ENCODE results near the gene KCNQ1.
A peak's percentile ranks its signal among the peaks of the same experiment; 100 is the strongest.

Gene KCNQ1

DNA sequence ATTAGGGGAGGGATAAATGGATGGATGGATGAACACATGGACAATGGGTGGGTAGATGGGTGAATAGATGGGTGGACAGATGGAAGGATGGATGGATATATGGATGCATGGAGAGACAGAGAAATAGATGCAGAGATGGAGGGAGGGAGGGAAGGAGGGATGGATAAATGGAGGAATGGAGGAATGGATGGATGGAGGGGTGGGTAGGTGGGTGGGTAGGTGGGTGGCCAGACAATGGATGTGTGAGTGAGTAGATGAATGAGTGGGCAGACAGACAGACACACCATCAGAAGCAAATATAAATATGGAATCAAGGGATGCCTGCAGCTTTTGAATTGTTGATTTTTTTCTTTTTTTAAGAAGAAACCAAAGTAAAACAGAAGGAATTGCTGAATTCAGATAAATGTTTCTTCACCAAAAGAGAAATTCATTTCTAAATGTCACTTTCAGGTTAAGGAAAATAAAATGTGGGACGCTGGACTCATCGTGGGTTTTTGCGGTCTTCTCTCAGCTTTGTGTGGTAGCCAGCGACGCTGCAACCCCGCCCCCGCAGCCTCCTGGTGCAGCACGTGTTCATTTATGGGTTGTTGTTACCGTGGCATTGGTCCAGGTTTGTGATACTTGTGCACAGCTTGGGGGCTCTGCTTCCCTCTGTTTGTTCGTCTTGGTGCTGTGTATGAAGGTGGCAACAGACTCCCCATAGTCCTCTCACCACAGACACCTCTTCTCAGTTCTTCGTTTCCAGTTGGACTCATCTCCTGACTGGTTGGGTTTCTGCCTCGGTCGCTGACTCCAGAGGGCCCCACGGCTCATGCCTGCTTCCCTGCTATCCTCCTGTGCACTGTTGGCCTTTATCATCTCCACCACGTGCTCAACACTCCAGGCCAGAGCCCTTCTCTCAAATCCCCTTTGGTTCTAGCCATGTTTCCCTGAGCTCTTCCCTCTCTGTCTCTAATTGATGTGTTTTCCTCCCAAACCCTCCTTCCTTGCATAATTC is 364.3 kb downstream of the KCNQ1 start:
- Mint-ChIP-seq H3K9me3 (no peaks in the 10 kb centered on the region), H3K4me1 (ENCODE audit: low read depth) (peaks cover 46% of the 10 kb centered on the region), H3K27ac (no peak overlapping the region), H3K36me3 (ENCODE audit: low read depth) (peaks cover 46% of the 10 kb centered on the region), H3K4me3 (no peak overlapping the region), H3K27me3 (peaks cover 1% of the 10 kb centered on the region)
- intact Hi-C loops (cut with micrococcal nuclease): no loop called here

DNA sequence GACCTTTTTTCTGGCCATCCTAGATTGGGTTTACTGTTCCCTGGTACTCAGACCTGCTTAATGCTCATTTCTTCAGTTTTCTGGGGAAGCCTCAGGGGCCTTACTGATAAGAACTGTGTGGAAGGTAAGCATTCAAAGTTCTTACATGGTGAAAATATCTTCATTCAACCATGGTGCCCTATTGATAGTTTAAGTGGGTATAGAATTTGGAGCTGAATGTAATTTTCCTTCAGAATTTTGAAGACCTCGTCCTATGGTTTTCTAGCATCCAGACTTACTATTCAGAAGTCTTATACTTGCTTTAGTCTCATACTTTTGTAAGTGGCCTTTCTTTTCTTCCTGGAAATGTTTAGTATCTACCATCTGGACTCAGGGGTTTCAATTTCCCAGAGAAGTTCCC is 365.0 kb downstream of the KCNQ1 start:
- H3K4me3 Mint-ChIP-seq: no peak overlapping the region
- peaks cover 1% of the 10 kb centered on the region for H3K27me3 Mint-ChIP-seq
- intact Hi-C loops (cut with micrococcal nuclease): no loop called here
- H3K9me3 Mint-ChIP-seq: no peaks in the 10 kb centered on the region
- H3K36me3 Mint-ChIP-seq (ENCODE audit: low read depth): peaks cover 44% of the 10 kb centered on the region
- H3K27ac Mint-ChIP-seq: no peak overlapping the region
- peaks cover 50% of the 10 kb centered on the region for H3K4me1 Mint-ChIP-seq (ENCODE audit: low read depth)

DNA sequence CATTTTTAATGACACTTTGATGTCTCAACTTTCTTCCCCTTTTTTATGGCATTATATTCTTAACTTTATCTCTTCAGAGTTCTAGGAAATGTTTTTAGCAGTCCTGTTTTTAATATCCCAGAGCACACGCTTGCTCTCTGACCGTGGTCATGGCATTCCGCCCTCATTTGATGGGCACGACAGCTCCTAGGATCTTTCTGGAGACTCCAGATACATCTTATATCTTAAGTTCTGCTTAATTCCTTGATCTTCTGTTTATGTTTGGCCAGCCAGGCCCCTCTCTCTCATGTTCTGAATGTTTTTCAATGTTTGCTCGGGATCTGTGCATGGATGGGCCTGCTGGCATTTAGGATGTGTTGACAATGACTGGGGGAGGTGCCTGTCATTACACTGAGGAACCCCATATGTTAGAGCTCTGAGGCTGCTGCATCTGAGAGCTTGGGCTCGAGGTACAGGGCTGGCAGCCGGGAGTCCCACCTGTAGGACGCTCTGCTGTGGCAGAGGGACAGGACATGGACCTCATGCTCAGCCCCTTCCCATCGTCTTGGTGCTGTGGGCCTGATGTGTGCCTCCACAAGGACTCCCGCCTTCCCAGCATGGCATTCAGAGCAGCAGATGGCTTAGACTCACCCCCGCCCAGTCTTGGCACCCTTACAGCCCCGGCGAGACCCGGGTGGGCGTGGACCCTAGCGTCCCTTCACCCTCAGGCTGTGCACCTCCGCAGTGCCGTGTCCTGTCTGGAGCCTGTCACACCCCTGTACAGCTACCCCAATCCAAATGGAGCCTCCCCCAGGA is 365.8 kb downstream of the KCNQ1 start:
- intact Hi-C loops (cut with micrococcal nuclease): no loop called here
- no peak overlapping the region for H3K27ac Mint-ChIP-seq
- no peak overlapping the region for H3K4me3 Mint-ChIP-seq
- peaks cover 1% of the 10 kb centered on the region for H3K27me3 Mint-ChIP-seq
- H3K9me3 Mint-ChIP-seq: peaks cover 2% of the 10 kb centered on the region
- H3K4me1 Mint-ChIP-seq (ENCODE audit: low read depth): peaks cover 50% of the 10 kb centered on the region
- peaks cover 47% of the 10 kb centered on the region for H3K36me3 Mint-ChIP-seq (ENCODE audit: low read depth)

DNA sequence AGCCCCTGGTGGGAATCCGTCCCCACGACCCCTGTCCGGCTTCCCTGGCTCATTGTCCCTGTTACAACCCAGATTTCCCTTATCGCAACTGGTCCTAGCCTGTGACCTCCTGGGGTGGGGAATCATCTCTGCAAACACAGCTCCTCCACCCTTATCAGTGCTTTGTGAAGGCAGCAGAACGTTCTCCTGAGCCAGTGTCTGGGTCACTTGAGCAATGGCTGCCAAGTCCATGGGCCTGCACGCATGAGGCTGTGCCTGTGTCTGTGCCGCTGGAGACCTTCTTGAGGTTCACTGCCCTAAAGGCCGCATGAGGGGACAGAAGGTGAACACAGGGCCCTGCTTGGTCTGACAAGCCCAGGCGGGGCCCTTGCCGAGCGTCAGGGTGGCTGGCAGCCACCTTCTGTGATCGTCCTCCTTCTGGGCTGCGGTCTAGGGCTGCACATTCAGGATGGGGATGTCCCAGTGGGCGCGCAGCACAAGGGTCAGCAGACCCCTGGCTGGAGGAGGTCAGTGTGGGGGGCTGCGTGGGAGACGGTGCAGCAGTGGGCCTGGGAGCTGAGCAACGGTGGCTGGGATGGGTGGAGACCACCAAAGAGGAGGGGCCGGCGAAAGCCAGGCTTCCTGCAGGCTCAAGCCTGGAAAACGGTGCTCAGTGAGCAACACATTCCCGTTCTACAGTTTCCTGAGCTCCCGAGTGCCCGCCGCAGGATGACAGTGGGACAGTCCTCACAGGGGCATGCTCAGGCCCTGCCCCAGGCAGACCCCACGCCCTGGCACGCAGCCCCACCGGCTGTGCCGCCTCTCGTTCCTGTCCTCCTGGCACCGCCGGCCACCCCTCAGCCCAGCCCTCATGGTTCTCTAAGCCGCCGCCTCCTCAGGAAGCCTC is 366.6 kb downstream of the KCNQ1 start:
- Mint-ChIP-seq H3K4me1 (ENCODE audit: low read depth) (peaks cover 50% of the 10 kb centered on the region), H3K27ac (peak overlapping the region; percentile 37), H3K36me3 (ENCODE audit: low read depth) (peaks cover 55% of the 10 kb centered on the region), H3K4me3 (no peak overlapping the region), H3K9me3 (peaks cover 10% of the 10 kb centered on the region), H3K27me3 (peaks cover 1% of the 10 kb centered on the region)
- intact Hi-C loops (cut with micrococcal nuclease): no loop called here

DNA sequence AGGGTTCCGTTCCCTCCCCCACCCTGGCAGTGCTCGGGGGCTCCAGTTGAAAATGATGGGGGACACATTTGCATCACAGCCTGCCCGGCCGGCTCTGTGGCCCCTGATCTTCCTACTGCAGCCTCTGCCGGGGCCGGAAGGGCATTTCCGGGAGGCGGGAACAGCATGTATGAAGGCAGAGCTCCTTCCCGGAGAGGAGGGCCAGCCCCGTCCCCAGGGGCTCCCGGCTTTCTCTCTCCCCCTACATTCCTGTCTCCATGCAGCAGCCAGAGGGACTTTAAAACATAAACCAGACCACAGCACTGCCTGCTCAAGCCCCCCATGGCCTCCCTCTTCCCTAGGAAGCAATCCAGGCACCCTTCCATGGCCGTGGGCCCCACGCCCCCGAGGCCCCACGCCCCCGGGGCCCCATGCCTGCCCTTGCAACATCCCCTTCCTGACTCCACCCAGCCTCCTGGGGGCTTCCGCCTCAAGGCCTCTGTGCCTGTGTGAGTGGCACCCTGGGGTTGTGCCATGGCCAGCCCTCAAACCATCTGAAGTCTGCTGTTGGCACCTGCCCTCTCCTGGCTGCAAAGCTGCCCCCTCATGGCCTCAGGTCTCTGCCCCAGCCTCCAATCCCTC is 367.7 kb downstream of the KCNQ1 start:
- Mint-ChIP-seq H3K36me3 (ENCODE audit: low read depth) (peaks cover 63% of the 10 kb centered on the region), H3K27ac (peak overlapping the region; percentile 37), H3K27me3 (peaks cover 1% of the 10 kb centered on the region), H3K4me3 (no peak overlapping the region), H3K9me3 (peaks cover 10% of the 10 kb centered on the region), H3K4me1 (ENCODE audit: low read depth) (peaks cover 50% of the 10 kb centered on the region)
- intact Hi-C loops (cut with micrococcal nuclease): no loop called here

DNA sequence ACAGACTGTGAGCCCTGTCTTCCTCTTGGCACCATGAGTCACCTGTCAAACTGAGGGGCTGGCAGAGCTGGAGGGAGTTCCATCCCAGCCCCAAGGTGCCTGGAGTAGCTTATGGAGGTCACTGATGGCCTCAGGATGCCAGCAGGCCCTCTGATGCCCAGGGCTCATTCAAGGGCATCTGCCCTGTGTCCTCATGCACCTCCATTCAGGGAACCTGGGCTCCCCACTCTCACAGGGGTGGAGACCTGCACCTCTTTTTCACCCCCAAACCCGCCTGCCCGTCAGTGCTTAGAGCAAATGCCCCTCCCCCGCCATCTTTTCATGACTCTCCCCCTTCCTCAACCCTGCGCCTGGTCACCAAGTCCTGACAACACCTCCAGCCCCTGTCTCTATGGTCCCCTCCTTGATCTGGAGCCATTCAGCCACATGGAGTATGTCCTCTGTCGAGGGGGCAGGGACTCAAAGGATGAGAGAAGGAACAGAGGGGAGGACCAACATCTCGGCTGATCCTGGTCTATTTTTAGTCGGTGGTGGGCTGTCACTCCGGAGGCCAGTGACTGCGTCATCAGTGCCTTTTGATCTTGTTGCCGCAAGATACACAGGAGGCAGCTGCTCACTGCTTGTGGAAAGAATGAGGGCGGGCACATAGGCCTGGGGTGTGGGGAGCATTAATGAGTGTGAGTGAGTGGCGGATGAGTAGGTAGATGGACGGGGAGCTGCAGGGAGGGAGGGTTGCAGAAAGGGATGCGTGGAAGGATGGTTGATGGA is 368.5 kb downstream of the KCNQ1 start:
- Mint-ChIP-seq H3K36me3 (ENCODE audit: low read depth) (peaks cover 61% of the 10 kb centered on the region), H3K9me3 (peaks cover 12% of the 10 kb centered on the region), H3K27ac (peak overlapping the region; percentile 37), H3K27me3 (peaks cover 1% of the 10 kb centered on the region), H3K4me3 (no peak overlapping the region), H3K4me1 (ENCODE audit: low read depth) (peaks cover 50% of the 10 kb centered on the region)
- intact Hi-C loops (cut with micrococcal nuclease): no loop called here

DNA sequence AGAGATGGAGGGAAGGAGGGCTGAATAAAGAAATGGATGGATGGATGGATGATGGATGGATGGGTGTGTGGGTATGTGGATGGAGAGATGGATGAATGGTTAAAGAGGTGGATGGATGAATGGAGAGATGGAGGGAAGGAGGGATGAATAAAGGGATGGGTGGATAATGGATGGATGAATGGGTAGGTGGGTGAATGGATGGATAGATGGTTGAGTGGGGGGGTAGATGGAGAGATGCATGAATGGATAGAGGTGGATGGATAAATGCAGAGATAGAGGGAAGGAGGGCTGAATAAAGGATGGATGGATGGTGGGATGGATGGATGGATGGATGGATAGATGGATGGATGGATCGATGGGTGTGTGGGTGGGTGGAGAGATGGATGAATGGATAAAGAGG is 369.2 kb downstream of the KCNQ1 start:
- H3K36me3 Mint-ChIP-seq (ENCODE audit: low read depth): peaks cover 61% of the 10 kb centered on the region
- intact Hi-C loops (cut with micrococcal nuclease): no loop called here
- peaks cover 1% of the 10 kb centered on the region for H3K27me3 Mint-ChIP-seq
- H3K4me3 Mint-ChIP-seq: no peak overlapping the region
- peaks cover 19% of the 10 kb centered on the region for H3K9me3 Mint-ChIP-seq
- H3K27ac Mint-ChIP-seq: no peak overlapping the region
- H3K4me1 Mint-ChIP-seq (ENCODE audit: low read depth): peaks cover 50% of the 10 kb centered on the region

DNA sequence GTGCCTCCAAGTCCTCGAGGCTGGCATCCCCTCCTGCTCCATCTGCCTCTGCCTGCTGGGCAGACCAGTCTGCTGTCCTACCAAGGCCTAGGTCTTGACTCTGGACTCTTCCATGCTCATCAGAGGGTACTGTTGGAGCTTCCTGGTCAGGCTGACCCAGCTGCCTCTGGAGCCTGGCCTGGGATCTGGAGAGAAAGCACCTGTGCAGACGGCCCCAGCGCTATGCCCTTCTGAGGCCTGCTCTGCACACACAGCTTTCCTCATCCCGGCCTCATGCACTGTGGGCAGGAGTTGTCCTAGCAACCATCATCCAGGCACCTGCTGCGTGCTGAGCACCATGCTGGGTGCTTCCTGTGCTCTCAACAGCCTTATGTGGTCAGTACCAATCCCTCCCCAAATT is 369.9 kb downstream of the KCNQ1 start:
- Mint-ChIP-seq H3K4me1 (ENCODE audit: low read depth) (peaks cover 46% of the 10 kb centered on the region), H3K36me3 (ENCODE audit: low read depth) (peaks cover 57% of the 10 kb centered on the region), H3K9me3 (peaks cover 24% of the 10 kb centered on the region), H3K4me3 (no peak overlapping the region), H3K27me3 (peaks cover 1% of the 10 kb centered on the region), H3K27ac (no peak overlapping the region)
- intact Hi-C loops (cut with micrococcal nuclease): no loop called here

DNA sequence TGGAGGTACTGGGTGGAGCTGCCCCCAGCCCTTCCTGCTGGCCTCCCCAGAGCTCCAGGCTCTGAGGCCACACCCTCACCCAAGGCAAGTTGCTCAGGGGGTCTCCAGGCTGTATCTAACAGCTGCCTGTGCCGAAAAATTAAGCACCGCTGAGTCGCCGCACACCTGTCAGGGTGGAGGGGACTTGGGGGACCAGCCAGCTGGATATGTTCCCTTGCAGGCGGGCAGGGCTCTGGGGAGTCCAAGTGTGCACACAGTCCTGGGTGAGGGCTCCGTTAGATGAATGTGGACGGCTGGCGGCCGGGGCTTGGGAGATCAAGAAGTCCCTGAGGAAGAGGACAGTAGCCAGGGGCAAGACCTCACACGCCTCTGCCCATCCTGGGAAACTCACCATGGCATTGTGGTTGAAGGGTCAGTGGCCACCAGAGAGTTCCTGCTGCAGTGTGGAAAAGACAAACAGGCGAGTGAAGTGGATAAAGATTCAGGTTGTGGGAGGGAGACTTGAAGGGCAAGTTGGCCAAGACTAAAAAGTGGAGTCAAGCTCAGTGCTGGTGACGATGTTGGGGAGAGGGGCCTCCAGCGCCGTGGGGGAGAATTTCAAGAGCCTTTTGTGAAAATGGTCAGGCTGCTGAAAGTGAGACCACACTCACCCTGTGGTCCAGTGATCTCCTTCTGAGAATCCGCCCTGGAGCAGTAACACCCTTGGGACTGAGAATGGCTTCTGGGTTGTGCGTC is 371.1 kb downstream of the KCNQ1 start:
- Mint-ChIP-seq H3K27ac (no peak overlapping the region), H3K4me1 (ENCODE audit: low read depth) (peaks cover 36% of the 10 kb centered on the region), H3K4me3 (no peak overlapping the region), H3K36me3 (ENCODE audit: low read depth) (peaks cover 54% of the 10 kb centered on the region), H3K27me3 (peaks cover 1% of the 10 kb centered on the region), H3K9me3 (peaks cover 24% of the 10 kb centered on the region)
- intact Hi-C loops (cut with micrococcal nuclease): no loop called here

DNA sequence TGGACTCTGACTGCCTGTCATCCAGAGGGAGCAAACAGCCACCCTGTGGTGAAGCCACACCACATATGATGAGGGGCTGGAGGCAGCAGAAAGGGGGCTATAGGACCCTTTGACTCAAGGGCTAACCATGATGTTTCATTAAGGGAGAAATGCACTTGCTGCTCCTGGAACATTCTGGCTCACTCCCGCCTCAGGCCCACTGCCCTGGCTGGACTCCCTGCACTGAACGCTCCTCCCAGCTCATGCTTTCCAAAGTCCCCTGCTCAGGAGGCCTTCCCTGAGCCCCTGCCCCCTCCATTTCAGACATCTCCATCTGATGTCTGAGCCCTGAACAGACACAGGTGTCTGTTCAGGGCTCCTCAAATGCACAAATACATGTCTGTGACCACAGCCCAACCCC is 371.7 kb downstream of the KCNQ1 start:
- H3K36me3 Mint-ChIP-seq (ENCODE audit: low read depth): peaks cover 52% of the 10 kb centered on the region
- no peak overlapping the region for H3K27ac Mint-ChIP-seq
- intact Hi-C loops (cut with micrococcal nuclease): no loop called here
- peaks cover 30% of the 10 kb centered on the region for H3K4me1 Mint-ChIP-seq (ENCODE audit: low read depth)
- peaks cover 24% of the 10 kb centered on the region for H3K9me3 Mint-ChIP-seq
- peaks cover 1% of the 10 kb centered on the region for H3K27me3 Mint-ChIP-seq
- H3K4me3 Mint-ChIP-seq: no peak overlapping the region

DNA sequence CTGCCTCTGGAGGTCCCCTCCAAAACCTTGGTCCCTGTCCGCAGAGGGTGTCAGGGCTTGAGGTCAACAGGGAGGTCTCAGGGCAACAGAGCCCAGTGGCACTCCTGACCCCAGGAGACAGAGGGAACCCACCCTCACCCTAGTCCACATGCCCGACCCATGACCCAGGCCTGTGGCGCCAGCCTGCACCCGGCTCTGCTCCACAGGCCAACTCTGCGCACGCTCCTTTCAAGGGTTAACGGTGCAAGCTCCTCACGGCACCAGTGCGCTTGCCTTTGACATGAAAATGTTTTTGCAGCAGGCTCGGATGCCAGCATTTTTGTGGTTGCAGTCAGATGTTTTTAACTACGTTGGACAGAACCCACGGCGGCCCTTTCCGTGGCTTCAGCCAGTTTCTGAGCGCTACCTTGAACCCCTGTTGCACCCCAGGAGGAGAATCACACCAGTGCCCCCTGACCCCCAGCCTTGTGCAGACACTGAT is 372.2 kb downstream of the KCNQ1 start:
- peaks cover 1% of the 10 kb centered on the region for H3K27me3 Mint-ChIP-seq
- H3K4me3 Mint-ChIP-seq: no peak overlapping the region
- H3K9me3 Mint-ChIP-seq: peaks cover 29% of the 10 kb centered on the region
- H3K4me1 Mint-ChIP-seq (ENCODE audit: low read depth): peaks cover 26% of the 10 kb centered on the region
- peaks cover 56% of the 10 kb centered on the region for H3K36me3 Mint-ChIP-seq (ENCODE audit: low read depth)
- no peak overlapping the region for H3K27ac Mint-ChIP-seq
- intact Hi-C loops (cut with micrococcal nuclease): no loop called here

DNA sequence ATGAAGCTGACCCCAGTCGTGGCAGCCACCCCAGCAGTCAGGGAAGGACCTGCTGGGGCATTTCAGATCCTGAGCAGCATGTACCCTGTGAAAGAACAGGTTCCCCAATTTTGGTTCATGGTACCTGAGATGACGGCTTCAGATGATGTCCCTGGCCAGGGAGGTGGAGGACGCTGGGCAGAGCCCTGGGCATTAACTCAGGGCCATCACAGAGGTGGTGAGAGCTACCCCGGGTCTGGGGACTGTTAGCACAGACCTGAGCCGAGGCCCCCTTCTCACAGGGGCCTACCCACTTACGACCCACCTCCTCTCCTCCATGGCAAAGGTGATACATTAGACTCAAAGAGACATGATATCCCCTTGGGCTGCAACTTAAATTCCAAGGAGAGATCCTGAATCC is 372.6 kb downstream of the KCNQ1 start:
- peaks cover 61% of the 10 kb centered on the region for H3K36me3 Mint-ChIP-seq (ENCODE audit: low read depth)
- peaks cover 21% of the 10 kb centered on the region for H3K4me1 Mint-ChIP-seq (ENCODE audit: low read depth)
- H3K27ac Mint-ChIP-seq: no peak overlapping the region
- peaks cover 33% of the 10 kb centered on the region for H3K9me3 Mint-ChIP-seq
- intact Hi-C loops (cut with micrococcal nuclease): no loop called here
- H3K27me3 Mint-ChIP-seq: peaks cover 1% of the 10 kb centered on the region
- H3K4me3 Mint-ChIP-seq: no peak overlapping the region
